Measurements from ENCODE around the gene ATP6V1G3.

The ATP6V1G3 gene

GRCh38 chr1:198543670-198544260 is 3.3 kb upstream of the ATP6V1G3 start:
- TF ChIP-seq CTCF (conservative IDR thresholded peaks at IDR 0.05; ENCODE audit: low read depth, low read length): no peak
- no peak overlapping the region for H3K4me3 ChIP-seq (ENCODE audit: low read depth, low read length)
- no peak for DNase-seq (ENCODE audit: low read depth)

- DNase-seq (ENCODE audit: low read depth): no peak
These were observed 2.2 kb upstream of the ATP6V1G3 start for GRCh38 chr1:198542632-198543031.

GRCh38 chr1:198541737-198542136 is 1.3 kb upstream of the ATP6V1G3 start:
- no peak overlapping the region for H3K4me3 ChIP-seq (ENCODE audit: low read depth, low read length)
- no peak for DNase-seq (ENCODE audit: low read depth)
- TF ChIP-seq CTCF (conservative IDR thresholded peaks at IDR 0.05; ENCODE audit: low read depth, low read length): no peak

More at GRCh38 chr1:198542632-198543031, 2.2 kb upstream of the ATP6V1G3 start:
- H3K4me3 ChIP-seq (ENCODE audit: low read depth, low read length): no peak overlapping the region
- TF ChIP-seq CTCF (conservative IDR thresholded peaks at IDR 0.05; ENCODE audit: low read depth, low read length): no peak

- no peak overlapping the region for H3K4me3 ChIP-seq (ENCODE audit: low read depth, low read length)
- no peak for TF ChIP-seq CTCF (conservative IDR thresholded peaks at IDR 0.05; ENCODE audit: low read depth, low read length)
- no peak for DNase-seq (ENCODE audit: low read depth)
These were observed 1.7 kb downstream of the ATP6V1G3 start for GRCh38 chr1:198538579-198539364.

GRCh38 chr1:198535631-198536030 is 4.8 kb downstream of the ATP6V1G3 start:
- TF ChIP-seq CTCF (conservative IDR thresholded peaks at IDR 0.05; ENCODE audit: low read depth, low read length): no peak
- H3K4me3 ChIP-seq (ENCODE audit: low read depth, low read length): no peak overlapping the region
- DNase-seq (ENCODE audit: low read depth): no peak

GRCh38 chr1:198534548-198535418 is 5.7 kb downstream of the ATP6V1G3 start:
- no peak for TF ChIP-seq CTCF (conservative IDR thresholded peaks at IDR 0.05; ENCODE audit: low read depth, low read length)
- no peak overlapping the region for H3K4me3 ChIP-seq (ENCODE audit: low read depth, low read length)
- no peak for DNase-seq (ENCODE audit: low read depth)
